IMR-90 (cell line): ENCODE results near the gene RPH3AL. TPM values are rescaled to one million over a fixed set of nuclear protein-coding genes. Genes with fewer than 3 reads are reported as not detected.

Experiments
- ATAC-seq: fragments of 200-7000 bp; cut with Tn5 transposase; 2 replicates; pipeline ENCODE4 v1.9.1; 2020; ENCODE audit warnings: low read depth, mild to moderate bottlenecking, moderate library complexity
- BruUV-seq: library from RNA; stranded (reverse); fragments of 400-500 nt; replicated peaks from 2 replicates; lab custom pipeline; 2021; lab: Mats Ljungman, UMichigan
- CTCF ChIA-PET: fragments of 300-600 bp; formaldehyde crosslinking; extraction: SDS; loops from one replicate; lab custom pipeline; 2021; ENCODE audit warnings: antibody characterized with exemption; lab: Yijun Ruan, JAX
- POLR2A ChIA-PET: fragments of 300-600 bp; sonication (Branson Sonifier 250); formaldehyde crosslinking; loops from one replicate; lab custom pipeline; 2022; ENCODE audit warnings: antibody characterized with exemption; ENCODE audit not compliant: unreplicated experiment; lab: Charles Lee
- DNase-seq: peaks from one replicate; pipeline ENCODE4 v3.0.0; 2013
- H2AFZ ChIP-seq: replicated peaks from 2 replicates; pipeline ENCODE3; 2013; ENCODE audit warnings: low read length, mild to moderate bottlenecking; ENCODE audit not compliant: poor library complexity
- H2AK5ac ChIP-seq: 2 replicates; pipeline ENCODE4 v1.6.1; 2013; ENCODE audit warnings: low read depth, low read length, inconsistent platforms
- H2AK9ac ChIP-seq: replicated peaks from 2 replicates; pipeline ENCODE3; 2013; ENCODE audit warnings: mild to moderate bottlenecking, low read depth, low read length, moderate library complexity; ENCODE audit not compliant: poor library complexity
- H2BK120ac ChIP-seq: 2 replicates; pipeline ENCODE4 v1.6.1; 2013; ENCODE audit warnings: low read depth, low read length, inconsistent platforms
- H2BK15ac ChIP-seq: 3 replicates; pipeline ENCODE4 v1.6.1; 2013; ENCODE audit warnings: low read depth, low read length, inconsistent platforms
- H2BK20ac ChIP-seq: 2 replicates; pipeline ENCODE4 v1.6.1; 2013; ENCODE audit warnings: low read depth, mild to moderate bottlenecking, inconsistent platforms, low read length, moderate library complexity
- H2BK5ac ChIP-seq: 2 replicates; pipeline ENCODE4 v1.6.1; 2013; ENCODE audit warnings: mild to moderate bottlenecking, low read depth, low read length, inconsistent platforms; ENCODE audit not compliant: poor library complexity, severe bottlenecking
- H3K14ac ChIP-seq: replicated peaks from 2 replicates; pipeline ENCODE4 v1.6.1; 2013; ENCODE audit warnings: low read depth, low read length, inconsistent platforms
- H3K18ac ChIP-seq: 2 replicates; pipeline ENCODE4 v1.6.1; 2013; ENCODE audit warnings: low read depth, low read length, control low read depth
- H3K23ac ChIP-seq: 2 replicates; pipeline ENCODE4 v1.6.1; 2013; ENCODE audit warnings: low read depth, low read length, inconsistent platforms
- H3K27ac ChIP-seq: 2 replicates; pipeline ENCODE4 v1.5.1; 2013; ENCODE audit warnings: mild to moderate bottlenecking, control low read depth, low read length; ENCODE audit not compliant: insufficient read depth
- H3K27me3 ChIP-seq: 2 replicates; pipeline ENCODE4 v1.6.1; 2013; ENCODE audit warnings: low read length; ENCODE audit not compliant: control insufficient read depth, insufficient read depth
- H3K36me3 ChIP-seq: 2 replicates; pipeline ENCODE4 v1.6.1; 2013; ENCODE audit warnings: low read length, mixed read lengths; ENCODE audit not compliant: control insufficient read depth, insufficient read depth
- H3K4ac ChIP-seq: 2 replicates; pipeline ENCODE4 v1.6.1; 2013; ENCODE audit warnings: low read depth, low read length, inconsistent platforms
- H3K4me1 ChIP-seq: 2 replicates; pipeline ENCODE4 v1.6.1; 2013; ENCODE audit warnings: low read length, mixed read lengths; ENCODE audit not compliant: control insufficient read depth, insufficient read depth
- H3K4me2 ChIP-seq: 2 replicates; pipeline ENCODE4 v1.6.1; 2013; ENCODE audit warnings: low read depth, mild to moderate bottlenecking, control low read depth, low read length, moderate library complexity
- H3K4me3 ChIP-seq: 2 replicates; pipeline ENCODE4 v1.5.1; 2013; ENCODE audit warnings: low read depth, mild to moderate bottlenecking, control low read depth, low read length, moderate library complexity; ENCODE audit not compliant: insufficient read depth
- H3K56ac ChIP-seq: 2 replicates; pipeline ENCODE4 v1.6.1; 2013; ENCODE audit warnings: low read length, inconsistent platforms; ENCODE audit not compliant: insufficient read depth; ENCODE audit errors: extremely low read depth
- H3K79me1 ChIP-seq, 2 experiments: 2 replicates each; pipeline ENCODE4 v1.6.1; 2013; ENCODE audit warnings: low read length in 2 of 2, inconsistent platforms in 1 of 2, low read depth in 1 of 2
- H3K9ac ChIP-seq: 2 replicates; pipeline ENCODE4 v1.6.1; 2013; ENCODE audit warnings: low read depth, low read length, control low read depth
- H3K9me1 ChIP-seq: 2 replicates; pipeline ENCODE4 v1.6.1; 2013; ENCODE audit warnings: low read length, inconsistent platforms; ENCODE audit not compliant: insufficient read depth
- H3K9me3 ChIP-seq: 2 replicates; pipeline ENCODE4 v1.6.1; 2013; ENCODE audit warnings: low read length; ENCODE audit not compliant: control insufficient read depth, insufficient read depth
- H4K20me1 ChIP-seq: 2 replicates; pipeline ENCODE4 v1.6.1; 2013; ENCODE audit warnings: low read length, inconsistent platforms; ENCODE audit not compliant: insufficient read depth
- H4K5ac ChIP-seq: 2 replicates; pipeline ENCODE4 v1.6.1; 2013; ENCODE audit warnings: mild to moderate bottlenecking, low read depth, low read length, control low read depth
- H4K8ac ChIP-seq, 2 experiments: 2 replicates each; pipeline ENCODE4 v1.6.1; 2013; ENCODE audit warnings: low read depth in 2 of 2, low read length in 2 of 2, control low read depth in 1 of 2, inconsistent platforms in 1 of 2
- H4K91ac ChIP-seq: 2 replicates; pipeline ENCODE4 v1.6.1; 2013; ENCODE audit warnings: low read depth, low read length, inconsistent platforms; ENCODE audit not compliant: insufficient read depth
- BHLHE40 ChIP-seq: fragments of 150-350 bp; IDR thresholded peaks from 2 replicates; pipeline ENCODE4 v1.6.1; 2016; ENCODE audit warnings: mild to moderate bottlenecking, low read depth, low read length
- CEBPB ChIP-seq: IDR thresholded peaks from 2 replicates; pipeline ENCODE4 v1.6.1; 2012; ENCODE audit warnings: low read depth, low read length, improper control_type of control experiment
- CHD1 ChIP-seq: IDR thresholded peaks from 2 replicates; pipeline ENCODE4 v1.6.1; 2012; ENCODE audit warnings: low read depth, low read length, improper control_type of control experiment
- FOS ChIP-seq: fragments of 150-350 bp; IDR thresholded peaks from 2 replicates; pipeline ENCODE4 v1.6.1; 2016; ENCODE audit warnings: low read depth, low read length
- MAFK ChIP-seq: IDR thresholded peaks from 2 replicates; pipeline ENCODE4 v1.6.1; 2012; ENCODE audit warnings: low read depth, low read length, improper control_type of control experiment
- MAZ ChIP-seq: IDR thresholded peaks from 2 replicates; pipeline ENCODE4 v1.6.1; 2012; ENCODE audit warnings: low read depth, mild to moderate bottlenecking, low read length, improper control_type of control experiment, moderate library complexity, borderline replicate concordance
- MXI1 ChIP-seq: IDR thresholded peaks from 2 replicates; pipeline ENCODE4 v1.6.1; 2012; ENCODE audit warnings: low read depth, mild to moderate bottlenecking, low read length, moderate library complexity, borderline replicate concordance
- NFE2L2 ChIP-seq: fragments of 150-350 bp; IDR thresholded peaks from 2 replicates; pipeline ENCODE4 v1.6.1; 2016; ENCODE audit warnings: low read depth, mild to moderate bottlenecking, low read length
- POLR2A ChIP-seq: IDR thresholded peaks from 2 replicates; pipeline ENCODE4 v1.6.1; 2012; ENCODE audit warnings: mild to moderate bottlenecking, low read depth, low read length
- RAD21 ChIP-seq: IDR thresholded peaks from 2 replicates; pipeline ENCODE4 v1.6.1; 2012; ENCODE audit warnings: low read length, improper control_type of control experiment
- RCOR1 ChIP-seq: IDR thresholded peaks from 2 replicates; pipeline ENCODE4 v1.6.1; 2012; ENCODE audit warnings: mild to moderate bottlenecking, low read length, improper control_type of control experiment; ENCODE audit not compliant: insufficient replicate concordance
- RFX5 ChIP-seq: IDR thresholded peaks from 2 replicates; pipeline ENCODE4 v1.8.0; 2012; ENCODE audit warnings: low read depth, mild to moderate bottlenecking, low read length, moderate library complexity
- SMC3 ChIP-seq: fragments of 150-350 bp; IDR thresholded peaks from 2 replicates; pipeline ENCODE4 v1.6.1; 2016; ENCODE audit warnings: low read depth, mild to moderate bottlenecking, antibody characterized with exemption, low read length, moderate library complexity
- WGBS, 2 experiments: methylation state at CpG; one replicate each; pipeline versions ENCODE4 v1.1.5 to v1.1.7; 2013; ENCODE audit warnings: missing lambda C conversion rate in 2 of 2; ENCODE audit not compliant: insufficient read length in 1 of 2; ENCODE audit errors: extremely low coverage in 2 of 2; 5-methylcytosine and 5-hydroxymethylcytosine counted together
- dilution Hi-C: fragments of 300-500 bp; cut with HindIII; formaldehyde crosslinking; loops from one replicate; pipeline ENCODE4 v1.14.3; 2018; ENCODE audit warnings: low sequenced_read_pairs; ENCODE audit not compliant: unreplicated experiment
- in situ Hi-C: fragments of 300-500 bp; cut with MboI; formaldehyde crosslinking; loops from 3 replicates; pipeline ENCODE4 v1.14.3; 2019; ENCODE audit warnings: low sequenced_read_pairs, inconsistent platforms, mixed read lengths
- intact Hi-C: fragments of 100-400 bp; cut with micrococcal nuclease; formaldehyde crosslinking; loops from 2 replicates; pipeline ENCODE4 v1.10.0; 2022
- polyA plus RNA-seq, 3 experiments: library from polyadenylated mRNA; depleted of rRNA; stranded (reverse); fragments of >200 nt; gene quantifications; 2 replicates each; pipeline ENCODE4 v1.2.3, GENCODE V29; 2012; ENCODE audit warnings: low replicate concordance in 1 of 3
- total RNA-seq: library from RNA; depleted of rRNA; stranded (reverse); fragments of >200 nt; gene quantifications from 2 replicates; pipeline ENCODE4 v1.2.3, GENCODE V29; 2012
- TF ChIP-seq, protein P1 (sequence below): conservative IDR thresholded peaks from 2 replicates; pipeline ENCODE4 v1.5.1; 2012; ENCODE audit warnings: mild to moderate bottlenecking, low read depth, low read length, improper control_type of control experiment
- TF ChIP-seq, protein P2 (sequence below): fragments of 150-350 bp; IDR thresholded peaks from 2 replicates; pipeline ENCODE4 v1.6.1; 2017; ENCODE audit warnings: mild to moderate bottlenecking, antibody characterized with exemption, low read length, low read depth
- TF ChIP-seq, protein P3 (sequence below): fragments of 150-350 bp; IDR thresholded peaks from 2 replicates; pipeline ENCODE4 v1.6.1; 2016; ENCODE audit warnings: low read depth, mild to moderate bottlenecking, low read length, moderate library complexity, borderline replicate concordance

RPH3AL gene
- total and polyA plus RNA-seq, 2 of the 4 experiments (the other 2 are of a cell fraction) = 1.8 to 2.5 TPM

DNA sequence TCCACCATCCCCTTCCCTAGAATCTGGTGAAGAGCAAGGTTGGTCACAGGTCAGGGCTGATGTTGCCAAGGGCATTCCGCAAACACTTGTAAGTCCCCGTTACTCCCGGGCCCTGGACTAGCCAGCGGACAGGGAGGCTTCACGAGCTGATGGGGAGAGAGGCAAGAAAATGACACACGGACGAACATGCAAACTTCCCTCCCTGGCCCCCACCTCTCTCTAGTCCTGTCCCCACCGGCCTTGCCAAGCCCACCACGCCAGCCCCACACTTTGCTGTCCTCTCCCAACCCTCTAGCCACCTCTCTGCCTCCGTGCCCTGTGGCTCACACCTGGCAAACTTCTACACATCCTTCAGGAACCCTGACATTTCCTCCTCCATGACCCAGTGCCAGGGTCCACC, 54.8 kb downstream of the RPH3AL start:
- Histone ChIP-seq H2BK15ac (no peak overlapping the region), H3K36me3 (no peaks in the 10 kb centered on the region), H3K4me2 (no peak overlapping the region), H3K27me3 (peaks cover 20% of the 10 kb centered on the region), H3K9me1 (no peaks in the 10 kb centered on the region), H3K9ac (no peak overlapping the region), H2BK120ac (no peak overlapping the region), H2BK5ac (no peak overlapping the region), H4K91ac (no peak overlapping the region), H3K18ac (no peak overlapping the region), H3K14ac (no peak overlapping the region), H3K79me1 (no peaks in the 10 kb centered on the region), H3K27ac (no peak overlapping the region), H3K23ac (no peak overlapping the region), H4K20me1 (no peaks in the 10 kb centered on the region), H2BK20ac (no peak overlapping the region), H2AK5ac (no peak overlapping the region), H3K9me3 (no peaks in the 10 kb centered on the region), H4K5ac (no peak overlapping the region), H4K8ac (no peak overlapping the region), H2AK9ac (no peak overlapping the region), H3K56ac (no peak overlapping the region), H3K4me1 (no peaks in the 10 kb centered on the region), H2AFZ (no peak overlapping the region), H3K4ac (no peak overlapping the region), H3K4me3 (no peak overlapping the region)
- TF ChIP-seq, protein P1, sequence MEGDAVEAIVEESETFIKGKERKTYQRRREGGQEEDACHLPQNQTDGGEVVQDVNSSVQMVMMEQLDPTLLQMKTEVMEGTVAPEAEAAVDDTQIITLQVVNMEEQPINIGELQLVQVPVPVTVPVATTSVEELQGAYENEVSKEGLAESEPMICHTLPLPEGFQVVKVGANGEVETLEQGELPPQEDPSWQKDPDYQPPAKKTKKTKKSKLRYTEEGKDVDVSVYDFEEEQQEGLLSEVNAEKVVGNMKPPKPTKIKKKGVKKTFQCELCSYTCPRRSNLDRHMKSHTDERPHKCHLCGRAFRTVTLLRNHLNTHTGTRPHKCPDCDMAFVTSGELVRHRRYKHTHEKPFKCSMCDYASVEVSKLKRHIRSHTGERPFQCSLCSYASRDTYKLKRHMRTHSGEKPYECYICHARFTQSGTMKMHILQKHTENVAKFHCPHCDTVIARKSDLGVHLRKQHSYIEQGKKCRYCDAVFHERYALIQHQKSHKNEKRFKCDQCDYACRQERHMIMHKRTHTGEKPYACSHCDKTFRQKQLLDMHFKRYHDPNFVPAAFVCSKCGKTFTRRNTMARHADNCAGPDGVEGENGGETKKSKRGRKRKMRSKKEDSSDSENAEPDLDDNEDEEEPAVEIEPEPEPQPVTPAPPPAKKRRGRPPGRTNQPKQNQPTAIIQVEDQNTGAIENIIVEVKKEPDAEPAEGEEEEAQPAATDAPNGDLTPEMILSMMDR = no peak
- TF ChIP-seq RAD21 = no peak
- TF ChIP-seq, protein P2, sequence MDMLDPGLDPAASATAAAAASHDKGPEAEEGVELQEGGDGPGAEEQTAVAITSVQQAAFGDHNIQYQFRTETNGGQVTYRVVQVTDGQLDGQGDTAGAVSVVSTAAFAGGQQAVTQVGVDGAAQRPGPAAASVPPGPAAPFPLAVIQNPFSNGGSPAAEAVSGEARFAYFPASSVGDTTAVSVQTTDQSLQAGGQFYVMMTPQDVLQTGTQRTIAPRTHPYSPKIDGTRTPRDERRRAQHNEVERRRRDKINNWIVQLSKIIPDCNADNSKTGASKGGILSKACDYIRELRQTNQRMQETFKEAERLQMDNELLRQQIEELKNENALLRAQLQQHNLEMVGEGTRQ = no peak
- TF ChIP-seq CHD1 = no peak
- no peak for TF ChIP-seq CEBPB
- TF ChIP-seq MXI1 = no peak
- no peak for TF ChIP-seq RCOR1
- TF ChIP-seq MAFK = no peak
- no peak for TF ChIP-seq SMC3
- TF ChIP-seq, protein P3, sequence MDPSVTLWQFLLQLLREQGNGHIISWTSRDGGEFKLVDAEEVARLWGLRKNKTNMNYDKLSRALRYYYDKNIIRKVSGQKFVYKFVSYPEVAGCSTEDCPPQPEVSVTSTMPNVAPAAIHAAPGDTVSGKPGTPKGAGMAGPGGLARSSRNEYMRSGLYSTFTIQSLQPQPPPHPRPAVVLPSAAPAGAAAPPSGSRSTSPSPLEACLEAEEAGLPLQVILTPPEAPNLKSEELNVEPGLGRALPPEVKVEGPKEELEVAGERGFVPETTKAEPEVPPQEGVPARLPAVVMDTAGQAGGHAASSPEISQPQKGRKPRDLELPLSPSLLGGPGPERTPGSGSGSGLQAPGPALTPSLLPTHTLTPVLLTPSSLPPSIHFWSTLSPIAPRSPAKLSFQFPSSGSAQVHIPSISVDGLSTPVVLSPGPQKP = no peak
- TF ChIP-seq RFX5 = no peak
- TF ChIP-seq FOS = no peak
- TF ChIP-seq BHLHE40 = no peak
- no peak for TF ChIP-seq NFE2L2
- no peak for TF ChIP-seq MAZ
- TF ChIP-seq POLR2A = no peak
- dilution Hi-C loops = no loop called here
- in situ Hi-C loops = no loop called here
- WGBS, 2 experiments = 70% methylated on average over 5 of the region's 10 CpGs; no CpG with 5 or more reads in 1 of the 2 experiments
- DNase-seq (no peak), ATAC-seq (no peak)
- intact Hi-C loops = no loop called here
- ChIA-PET POLR2A (no interaction called here), CTCF (no interaction called here)
- BruUV-seq = no TSS peak
